ENCODE results near the gene LRRTM1. TPM values are rescaled to one million over a fixed set of nuclear protein-coding genes. Genes with fewer than 3 reads are reported as not detected.

The LRRTM1 gene
- total and polyA plus RNA-seq, 2 experiments from 2014 or later: 12.6 to 17.4 TPM

DNA sequence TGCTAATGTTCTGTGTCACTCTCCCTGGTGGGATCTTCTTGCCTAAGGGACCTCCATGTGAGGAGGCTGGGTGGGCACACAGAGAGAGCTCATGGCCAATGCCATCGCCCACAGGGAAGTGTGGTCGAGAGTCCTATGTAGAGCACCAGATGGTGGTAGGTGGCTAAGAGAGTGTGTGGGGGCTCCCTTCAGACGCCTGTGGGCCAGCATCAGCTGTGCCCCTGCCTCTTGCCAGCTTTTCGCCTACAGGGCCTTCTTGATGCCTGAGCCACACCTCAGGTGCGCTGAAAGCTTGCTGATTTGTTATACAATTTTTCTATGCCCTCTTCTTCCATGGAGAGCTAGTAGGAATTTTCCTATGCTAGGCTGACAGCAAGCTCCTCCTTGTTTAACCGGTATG, 38.3 kb downstream of the LRRTM1 start:
- no peaks in the 10 kb centered on the region for H3K36me3 ChIP-seq
- H3K27ac ChIP-seq: no peak overlapping the region
- H3K9me3 ChIP-seq (ENCODE audit: low read depth): no peaks in the 10 kb centered on the region
- H3K4me1 ChIP-seq (ENCODE audit: low read depth): no peaks in the 10 kb centered on the region
- no peaks in the 10 kb centered on the region for H3K27me3 ChIP-seq
- TF ChIP-seq, protein P1, sequence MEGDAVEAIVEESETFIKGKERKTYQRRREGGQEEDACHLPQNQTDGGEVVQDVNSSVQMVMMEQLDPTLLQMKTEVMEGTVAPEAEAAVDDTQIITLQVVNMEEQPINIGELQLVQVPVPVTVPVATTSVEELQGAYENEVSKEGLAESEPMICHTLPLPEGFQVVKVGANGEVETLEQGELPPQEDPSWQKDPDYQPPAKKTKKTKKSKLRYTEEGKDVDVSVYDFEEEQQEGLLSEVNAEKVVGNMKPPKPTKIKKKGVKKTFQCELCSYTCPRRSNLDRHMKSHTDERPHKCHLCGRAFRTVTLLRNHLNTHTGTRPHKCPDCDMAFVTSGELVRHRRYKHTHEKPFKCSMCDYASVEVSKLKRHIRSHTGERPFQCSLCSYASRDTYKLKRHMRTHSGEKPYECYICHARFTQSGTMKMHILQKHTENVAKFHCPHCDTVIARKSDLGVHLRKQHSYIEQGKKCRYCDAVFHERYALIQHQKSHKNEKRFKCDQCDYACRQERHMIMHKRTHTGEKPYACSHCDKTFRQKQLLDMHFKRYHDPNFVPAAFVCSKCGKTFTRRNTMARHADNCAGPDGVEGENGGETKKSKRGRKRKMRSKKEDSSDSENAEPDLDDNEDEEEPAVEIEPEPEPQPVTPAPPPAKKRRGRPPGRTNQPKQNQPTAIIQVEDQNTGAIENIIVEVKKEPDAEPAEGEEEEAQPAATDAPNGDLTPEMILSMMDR (IDR thresholded peaks at IDR 0.05; ENCODE audit: low read depth, low read length): no peak
- no peak overlapping the region for H3K4me3 ChIP-seq
- DNase-seq (ENCODE audit: low read depth in 1 of 2, low spot score in 1 of 2): no peak

- no peak for DNase-seq (ENCODE audit: low read depth in 1 of 2, low spot score in 1 of 2)
- Histone ChIP-seq H3K4me3 (no peak overlapping the region), H3K9me3 (ENCODE audit: low read depth) (no peaks in the 10 kb centered on the region), H3K36me3 (no peaks in the 10 kb centered on the region), H3K4me1 (ENCODE audit: low read depth) (no peaks in the 10 kb centered on the region), H3K27ac (no peak overlapping the region), H3K27me3 (no peaks in the 10 kb centered on the region)
- TF ChIP-seq, protein P1 (IDR thresholded peaks at IDR 0.05; ENCODE audit: low read depth, low read length): no peak
Observed at GRCh38 chr2:80259292-80259691, 45.3 kb downstream of the LRRTM1 start.

DNA sequence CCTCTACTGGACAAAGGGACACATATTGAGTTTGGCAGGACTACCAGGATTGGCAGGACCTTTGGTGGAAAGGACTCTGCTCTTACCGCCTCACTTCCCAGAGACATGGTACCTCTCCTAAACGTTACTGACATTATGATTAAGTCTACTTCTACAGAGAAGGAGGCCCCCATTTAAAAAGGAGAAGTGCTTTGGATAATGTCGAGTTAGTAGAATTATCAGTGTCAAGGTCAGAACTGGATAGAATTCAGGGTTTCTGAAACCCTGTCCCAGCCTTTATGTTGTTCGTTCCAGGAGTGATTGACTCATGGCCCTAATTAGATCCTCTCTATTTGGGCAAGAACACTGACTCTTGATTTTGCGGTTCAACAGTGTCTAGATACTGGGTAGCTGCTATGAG, 45.8 kb downstream of the LRRTM1 start:
- DNase-seq (ENCODE audit: low read depth in 1 of 2, low spot score in 1 of 2): no peak
- Histone ChIP-seq H3K27ac (no peak overlapping the region), H3K27me3 (no peaks in the 10 kb centered on the region), H3K9me3 (ENCODE audit: low read depth) (no peaks in the 10 kb centered on the region), H3K36me3 (no peaks in the 10 kb centered on the region), H3K4me1 (ENCODE audit: low read depth) (no peaks in the 10 kb centered on the region), H3K4me3 (no peak overlapping the region)
- TF ChIP-seq, protein P1 (IDR thresholded peaks at IDR 0.05; ENCODE audit: low read depth, low read length): no peak

DNA sequence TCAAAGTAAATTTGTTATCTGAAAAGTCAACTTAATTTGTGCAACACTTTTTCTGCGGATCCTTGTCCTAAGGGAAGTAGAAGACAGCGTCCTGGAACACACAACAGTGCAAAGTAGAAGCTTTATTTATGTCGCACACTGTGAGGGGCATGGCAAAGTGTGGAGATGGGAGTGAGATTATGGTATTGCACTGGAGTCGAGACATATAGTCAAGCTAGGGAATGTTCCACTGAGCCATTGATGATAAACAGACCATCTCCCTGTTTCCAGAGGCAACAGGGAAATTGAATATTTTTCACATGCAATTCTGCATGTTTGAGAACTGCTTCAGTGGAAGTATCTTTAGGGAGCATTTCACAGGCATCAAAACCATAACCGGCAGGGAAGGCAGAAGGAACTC, 46.2 kb downstream of the LRRTM1 start:
- H3K9me3 ChIP-seq (ENCODE audit: low read depth): no peaks in the 10 kb centered on the region
- H3K27me3 ChIP-seq: no peaks in the 10 kb centered on the region
- no peak overlapping the region for H3K27ac ChIP-seq
- no peaks in the 10 kb centered on the region for H3K36me3 ChIP-seq
- TF ChIP-seq, protein P1 (IDR thresholded peaks at IDR 0.05; ENCODE audit: low read depth, low read length): no peak
- H3K4me1 ChIP-seq (ENCODE audit: low read depth): no peaks in the 10 kb centered on the region
- no peak overlapping the region for H3K4me3 ChIP-seq
- no peak for DNase-seq (ENCODE audit: low read depth in 1 of 2, low spot score in 1 of 2)

DNA sequence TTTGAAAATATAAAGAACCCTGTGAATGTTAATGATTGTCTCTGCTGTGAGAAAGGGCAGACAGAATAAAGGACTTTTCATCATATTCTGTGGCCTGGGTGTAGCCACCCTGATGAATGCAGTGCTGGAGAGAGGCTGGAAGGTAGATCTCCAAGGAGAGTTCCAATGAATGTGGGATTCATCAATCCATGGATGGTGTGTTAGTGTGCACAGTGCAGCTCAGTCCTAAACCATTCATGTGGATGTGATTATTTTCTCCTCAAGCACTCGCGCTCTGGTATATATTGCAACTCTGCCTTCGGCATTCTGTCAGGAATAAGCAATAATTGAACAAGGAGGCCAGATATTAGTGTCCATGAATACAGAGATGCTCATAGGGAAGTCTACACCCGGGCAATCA, 47.1 kb downstream of the LRRTM1 start:
- no peaks in the 10 kb centered on the region for H3K36me3 ChIP-seq
- TF ChIP-seq, protein P1 (IDR thresholded peaks at IDR 0.05; ENCODE audit: low read depth, low read length): no peak
- no peaks in the 10 kb centered on the region for H3K27me3 ChIP-seq
- DNase-seq (ENCODE audit: low read depth in 1 of 2, low spot score in 1 of 2): no peak
- H3K27ac ChIP-seq: no peak overlapping the region
- H3K4me1 ChIP-seq (ENCODE audit: low read depth): no peaks in the 10 kb centered on the region
- no peaks in the 10 kb centered on the region for H3K9me3 ChIP-seq (ENCODE audit: low read depth)
- H3K4me3 ChIP-seq: no peak overlapping the region

- no peak for DNase-seq (ENCODE audit: low read depth in 1 of 2, low spot score in 1 of 2)
- Histone ChIP-seq H3K9me3 (ENCODE audit: low read depth) (no peaks in the 10 kb centered on the region), H3K27ac (no peak overlapping the region), H3K4me3 (no peak overlapping the region), H3K27me3 (no peaks in the 10 kb centered on the region), H3K36me3 (no peaks in the 10 kb centered on the region), H3K4me1 (ENCODE audit: low read depth) (no peaks in the 10 kb centered on the region)
- TF ChIP-seq, protein P1 (IDR thresholded peaks at IDR 0.05; ENCODE audit: low read depth, low read length): no peak
Observed at GRCh38 chr2:80256782-80257167, 47.8 kb downstream of the LRRTM1 start.

Measured in cardiac muscle cell (in vitro differentiated cells and primary cell).